Stomach (tissue), 4 donors: ENCODE results near the gene FBXL22.

Experiments
- EP300 ChIP-seq: sonication (generic); formaldehyde crosslinking; IDR thresholded peaks from one replicate; pipeline ENCODE4 v1.6.1; 2017; ENCODE audit warnings: antibody characterized with exemption
- TF ChIP-seq, protein P1 (sequence below), 7 experiments: fragments of 450-650 bp in 4 of 7; fragments of 200-600 bp in 3 of 7; sonication (generic) in 3 of 7; IDR thresholded peaks; one replicate each; pipeline ENCODE4 v1.5.1; 2016 to 2019; ENCODE audit warnings: antibody characterized with exemption in 7 of 7, control low read depth in 2 of 7, mild to moderate bottlenecking in 1 of 7

DNA sequence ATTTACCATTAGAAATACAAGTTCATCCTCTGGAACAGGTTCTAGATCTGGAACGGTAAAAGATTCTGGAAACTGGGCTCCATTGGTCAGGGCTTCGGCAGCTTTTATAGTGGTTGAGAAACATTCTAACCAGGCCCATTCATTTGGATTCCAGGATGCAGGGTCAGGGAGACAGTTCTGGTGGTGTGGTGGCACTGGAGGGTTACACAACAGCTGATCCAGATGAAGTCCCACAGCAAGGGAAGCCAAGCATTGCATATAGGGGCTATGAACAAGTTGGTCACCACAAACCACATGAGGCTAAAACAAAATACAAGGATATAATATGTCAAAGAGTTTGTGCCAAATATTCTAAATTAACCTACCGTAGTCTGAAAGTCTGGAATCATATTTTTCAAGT lies 43.0 kb downstream of the FBXL22 start:
- TF ChIP-seq, protein P1, sequence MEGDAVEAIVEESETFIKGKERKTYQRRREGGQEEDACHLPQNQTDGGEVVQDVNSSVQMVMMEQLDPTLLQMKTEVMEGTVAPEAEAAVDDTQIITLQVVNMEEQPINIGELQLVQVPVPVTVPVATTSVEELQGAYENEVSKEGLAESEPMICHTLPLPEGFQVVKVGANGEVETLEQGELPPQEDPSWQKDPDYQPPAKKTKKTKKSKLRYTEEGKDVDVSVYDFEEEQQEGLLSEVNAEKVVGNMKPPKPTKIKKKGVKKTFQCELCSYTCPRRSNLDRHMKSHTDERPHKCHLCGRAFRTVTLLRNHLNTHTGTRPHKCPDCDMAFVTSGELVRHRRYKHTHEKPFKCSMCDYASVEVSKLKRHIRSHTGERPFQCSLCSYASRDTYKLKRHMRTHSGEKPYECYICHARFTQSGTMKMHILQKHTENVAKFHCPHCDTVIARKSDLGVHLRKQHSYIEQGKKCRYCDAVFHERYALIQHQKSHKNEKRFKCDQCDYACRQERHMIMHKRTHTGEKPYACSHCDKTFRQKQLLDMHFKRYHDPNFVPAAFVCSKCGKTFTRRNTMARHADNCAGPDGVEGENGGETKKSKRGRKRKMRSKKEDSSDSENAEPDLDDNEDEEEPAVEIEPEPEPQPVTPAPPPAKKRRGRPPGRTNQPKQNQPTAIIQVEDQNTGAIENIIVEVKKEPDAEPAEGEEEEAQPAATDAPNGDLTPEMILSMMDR (IDR thresholded peaks at IDR 0.05): no peak
- no peak for TF ChIP-seq EP300
